PFSK-1 (cell line): ENCODE measurements around the gene SIGLEC14.

ENCODE experiments used
- POLR2AphosphoS5 ChIP-seq: IDR thresholded peaks from 2 replicates; pipeline ENCODE4 v1.6.1; 2012; ENCODE audit warnings: low read depth, mild to moderate bottlenecking, control low read depth, low read length, moderate library complexity
- REST ChIP-seq, 2 experiments: IDR thresholded peaks; 2 replicates each; pipeline versions ENCODE4 v1.6.1 to v1.8.0; 2011 to 2012; ENCODE audit warnings: low read depth in 2 of 2, low read length in 2 of 2, control low read depth in 1 of 2, inconsistent platforms in 1 of 2, mild to moderate bottlenecking in 1 of 2, moderate library complexity in 1 of 2; ENCODE audit not compliant: insufficient read depth in 1 of 2

- TF ChIP-seq REST (IDR thresholded peaks at IDR 0.05; ENCODE audit: insufficient read depth in 1 of 2, low read depth in 2 of 2, low read length in 2 of 2) (no peak), POLR2AphosphoS5 (no peak)
Observed at GRCh38 chr19:51651216-51651846, 4.7 kb upstream of the SIGLEC14 start.
